ENCODE data around the gene TRIM24.

- TF ChIP-seq CTCF (IDR thresholded peaks at IDR 0.05) (no peak), POLR2AphosphoS5 (IDR thresholded peaks at IDR 0.05; ENCODE audit: low read depth, low read length) (no peak), SIN3A (IDR thresholded peaks at IDR 0.05; ENCODE audit: borderline replicate concordance, insufficient read depth, low read depth, low read length) (no peak), REST (IDR thresholded peaks at IDR 0.05; ENCODE audit: insufficient read depth in 1 of 2, low read depth in 2 of 2, low read length in 1 of 2) (no peak)
Observed at GRCh38 chr7:138417078-138417700, 42.9 kb upstream of the TRIM24 start.

Measured in Panc1 (cell line).